KMS-11 (cell line): ENCODE data around the gene TRIM33.

Experiments
- H2AFZ ChIP-seq: fragments of 200-600 bp; sonication (generic); 2 replicates; pipeline ENCODE4 v1.6.1; 2016; ENCODE audit warnings: antibody characterized with exemption, mixed run types, low read depth
- H3K27ac ChIP-seq: fragments of 200-600 bp; sonication (generic); 2 replicates; pipeline ENCODE4 v1.6.1; 2016; ENCODE audit warnings: mild to moderate bottlenecking, mixed run types
- H3K27me3 ChIP-seq: fragments of 200-600 bp; sonication (generic); 2 replicates; pipeline ENCODE4 v1.6.1; 2017; ENCODE audit warnings: mild to moderate bottlenecking, low read depth, mixed run types, moderate library complexity; ENCODE audit not compliant: insufficient read depth
- H3K36me3 ChIP-seq: fragments of 200-600 bp; sonication (generic); 2 replicates; pipeline ENCODE4 v1.6.1; 2017; ENCODE audit warnings: mild to moderate bottlenecking, mixed run types; ENCODE audit not compliant: insufficient read depth
- H3K4me1 ChIP-seq: fragments of 200-600 bp; sonication (generic); 2 replicates; pipeline ENCODE4 v1.6.1; 2016; ENCODE audit warnings: mild to moderate bottlenecking, low read depth, mixed run types; ENCODE audit not compliant: poor library complexity, severe bottlenecking
- H3K4me2 ChIP-seq: fragments of 200-600 bp; sonication (generic); 2 replicates; pipeline ENCODE4 v1.7.0; 2016; ENCODE audit warnings: mild to moderate bottlenecking, mixed run types
- H3K4me3 ChIP-seq: fragments of 200-600 bp; sonication (generic); IDR thresholded peaks from 2 replicates; pipeline ENCODE4 v1.6.1; 2017; ENCODE audit warnings: low read depth, low read length, mixed read lengths; ENCODE audit not compliant: insufficient read depth
- H3K79me2 ChIP-seq: fragments of 200-600 bp; sonication (generic); 2 replicates; pipeline ENCODE4 v1.6.1; 2016; ENCODE audit warnings: low read depth, mixed run types; ENCODE audit not compliant: insufficient read depth
- H3K9ac ChIP-seq: fragments of 200-600 bp; sonication (generic); 2 replicates; pipeline ENCODE4 v1.6.1; 2016; ENCODE audit warnings: mild to moderate bottlenecking, mixed run types
- H4K20me1 ChIP-seq: fragments of 200-600 bp; sonication (generic); 2 replicates; pipeline ENCODE4 v1.6.1; 2016; ENCODE audit warnings: mild to moderate bottlenecking, mixed run types; ENCODE audit not compliant: insufficient read depth
- TF ChIP-seq, protein P1 (sequence below): fragments of 200-600 bp; sonication (generic); conservative IDR thresholded peaks from 2 replicates; pipeline ENCODE4 v1.6.1; 2017; ENCODE audit warnings: low read depth, mild to moderate bottlenecking, antibody characterized with exemption, low read length, moderate library complexity, mixed read lengths

The TRIM33 gene

DNA sequence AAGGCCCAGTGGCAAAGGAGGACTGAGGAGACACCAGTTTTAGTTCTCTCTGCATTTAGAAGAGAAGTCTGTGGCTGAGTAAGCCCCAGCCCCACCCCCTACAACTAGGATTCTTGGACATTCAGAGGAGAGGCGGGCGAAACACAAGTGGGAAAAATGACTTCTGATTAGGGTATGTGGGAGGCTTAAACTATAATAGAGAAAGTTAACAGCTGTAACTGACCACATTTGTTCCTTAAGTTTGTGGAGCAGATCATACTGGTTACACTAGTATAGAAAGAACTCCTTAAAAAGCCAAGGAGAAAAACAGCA, 11.2 kb upstream of the TRIM33 start:
- Histone ChIP-seq H2AFZ (no peak overlapping the region), H3K4me2 (no peak overlapping the region)
- TF ChIP-seq, protein P1, sequence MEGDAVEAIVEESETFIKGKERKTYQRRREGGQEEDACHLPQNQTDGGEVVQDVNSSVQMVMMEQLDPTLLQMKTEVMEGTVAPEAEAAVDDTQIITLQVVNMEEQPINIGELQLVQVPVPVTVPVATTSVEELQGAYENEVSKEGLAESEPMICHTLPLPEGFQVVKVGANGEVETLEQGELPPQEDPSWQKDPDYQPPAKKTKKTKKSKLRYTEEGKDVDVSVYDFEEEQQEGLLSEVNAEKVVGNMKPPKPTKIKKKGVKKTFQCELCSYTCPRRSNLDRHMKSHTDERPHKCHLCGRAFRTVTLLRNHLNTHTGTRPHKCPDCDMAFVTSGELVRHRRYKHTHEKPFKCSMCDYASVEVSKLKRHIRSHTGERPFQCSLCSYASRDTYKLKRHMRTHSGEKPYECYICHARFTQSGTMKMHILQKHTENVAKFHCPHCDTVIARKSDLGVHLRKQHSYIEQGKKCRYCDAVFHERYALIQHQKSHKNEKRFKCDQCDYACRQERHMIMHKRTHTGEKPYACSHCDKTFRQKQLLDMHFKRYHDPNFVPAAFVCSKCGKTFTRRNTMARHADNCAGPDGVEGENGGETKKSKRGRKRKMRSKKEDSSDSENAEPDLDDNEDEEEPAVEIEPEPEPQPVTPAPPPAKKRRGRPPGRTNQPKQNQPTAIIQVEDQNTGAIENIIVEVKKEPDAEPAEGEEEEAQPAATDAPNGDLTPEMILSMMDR, result no peak

DNA sequence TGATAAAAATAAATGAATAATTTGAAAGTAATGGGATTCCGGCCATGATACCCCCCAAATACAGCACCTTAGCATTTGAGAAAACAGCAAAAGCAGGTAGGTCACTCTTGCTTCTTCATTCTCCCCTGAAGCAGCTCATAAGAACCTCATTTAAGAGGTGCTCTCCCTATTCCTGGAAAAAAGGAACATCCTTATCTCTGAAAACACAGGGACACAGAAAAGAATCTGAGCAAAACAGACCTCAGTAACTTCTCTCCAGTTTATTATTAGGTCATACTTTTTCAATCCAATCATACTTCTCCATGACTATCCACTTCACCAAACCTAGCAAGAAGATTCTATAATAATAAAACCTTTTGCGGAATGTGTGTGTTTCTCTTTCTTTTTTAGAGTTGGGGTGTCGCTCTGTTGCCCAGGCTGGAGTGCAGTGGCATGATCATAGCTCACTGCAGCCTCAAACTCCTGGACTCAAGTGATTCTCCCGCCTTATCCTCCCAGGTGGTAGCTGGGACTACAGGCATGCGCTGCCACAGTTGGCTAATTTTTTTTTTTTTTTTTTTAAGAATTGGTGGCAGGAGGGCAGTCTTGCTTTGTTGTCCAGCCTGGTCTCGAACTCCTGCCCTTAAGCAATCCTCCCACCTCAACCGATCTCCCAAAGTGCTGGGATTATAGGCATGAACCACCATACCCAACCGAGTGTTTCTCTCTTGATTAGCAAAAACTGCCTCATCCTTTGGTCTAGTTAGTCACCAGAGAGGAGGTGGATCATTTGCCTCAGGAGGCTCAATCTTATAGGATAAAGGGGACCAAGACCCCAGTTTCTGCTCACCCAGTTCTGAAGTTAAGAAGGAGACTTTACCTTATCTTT, 10.6 kb upstream of the TRIM33 start:
- no peak overlapping the region for H2AFZ ChIP-seq
- TF ChIP-seq, protein P1, result no peak

More for the DNA sequence above, 11.2 kb upstream of the TRIM33 start:
- Histone ChIP-seq H3K4me3 (no peak overlapping the region), H3K27ac (no peak overlapping the region), H3K9ac (no peak overlapping the region), H3K79me2 (no peaks in the 10 kb centered on the region), H4K20me1 (no peaks in the 10 kb centered on the region), H3K27me3 (no peaks in the 10 kb centered on the region), H3K4me1 (no peaks in the 10 kb centered on the region), H3K36me3 (no peaks in the 10 kb centered on the region)

DNA sequence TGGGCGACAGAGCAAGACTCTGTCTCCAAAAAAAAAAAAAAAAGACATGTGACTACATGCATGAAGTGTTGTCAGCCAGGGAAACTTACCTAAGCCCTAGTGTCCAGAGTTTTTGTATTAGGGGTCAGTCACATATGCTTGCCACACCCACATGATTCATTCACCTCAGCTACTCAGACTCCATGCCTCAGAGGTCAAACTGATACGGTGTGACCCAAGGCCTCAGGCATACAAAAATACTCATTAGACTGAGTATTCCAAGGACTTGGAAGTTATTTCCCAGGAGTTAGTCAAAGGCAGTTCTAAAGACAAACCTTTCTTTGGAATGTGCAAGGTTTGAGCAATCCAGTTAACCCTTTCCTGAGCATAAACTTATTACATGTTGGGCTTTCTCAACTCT, 6.3 kb upstream of the TRIM33 start:
- Histone ChIP-seq H3K4me1 (peaks cover 9% of the 10 kb centered on the region), H4K20me1 (no peaks in the 10 kb centered on the region), H3K9ac (no peak overlapping the region), H2AFZ (no peak overlapping the region), H3K4me3 (no peak overlapping the region), H3K27ac (no peak overlapping the region), H3K36me3 (no peaks in the 10 kb centered on the region), H3K79me2 (no peaks in the 10 kb centered on the region), H3K4me2 (no peak overlapping the region), H3K27me3 (no peaks in the 10 kb centered on the region)
- TF ChIP-seq, protein P1, result no peak

More for the DNA sequence above, 10.6 kb upstream of the TRIM33 start:
- Histone ChIP-seq H3K9ac (no peak overlapping the region), H3K4me3 (no peak overlapping the region), H3K4me2 (no peak overlapping the region), H3K79me2 (no peaks in the 10 kb centered on the region), H4K20me1 (no peaks in the 10 kb centered on the region), H3K4me1 (no peaks in the 10 kb centered on the region), H3K27me3 (no peaks in the 10 kb centered on the region), H3K36me3 (no peaks in the 10 kb centered on the region), H3K27ac (no peak overlapping the region)

DNA sequence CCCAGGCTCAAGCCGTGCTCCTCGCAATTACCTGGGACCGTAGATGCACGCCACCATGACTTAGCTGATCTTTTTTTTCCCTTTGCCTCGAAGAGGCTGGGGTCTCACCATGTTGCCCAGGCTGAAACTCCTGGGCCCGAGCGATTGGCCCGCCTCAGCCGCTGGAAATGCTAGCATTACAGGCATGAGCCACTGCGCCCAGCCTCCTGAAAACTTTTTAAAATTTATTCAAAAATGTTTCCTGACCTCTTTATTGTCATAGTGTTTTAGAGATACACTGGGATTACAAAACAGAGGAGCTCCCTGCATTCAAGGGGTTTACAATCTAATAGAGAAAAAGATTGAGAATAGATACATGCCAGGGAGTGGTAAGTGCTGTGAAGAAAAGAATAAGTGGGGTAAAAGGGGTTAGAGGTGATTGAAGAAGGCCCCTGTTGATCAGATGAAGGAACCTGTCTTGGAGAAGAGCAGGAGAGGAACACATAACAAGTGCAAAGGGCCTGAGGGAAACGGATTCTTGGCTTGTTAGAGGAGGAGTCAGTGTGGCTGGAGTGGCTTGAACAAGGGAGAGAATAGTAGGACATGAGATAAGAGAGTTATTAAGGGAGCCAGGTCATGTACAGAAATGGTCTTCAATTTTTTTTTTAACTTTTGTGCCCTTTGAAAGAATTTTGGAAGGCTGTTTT, 1.7 kb upstream of the TRIM33 start:
- Histone ChIP-seq H3K4me2 (peak overlapping the region; percentile 64), H2AFZ (peak overlapping the region; percentile 81; the same call in 1 of the 2 replicates), H3K4me3 (no peak overlapping the region)

More for the DNA sequence above, 1.7 kb upstream of the TRIM33 start:
- Histone ChIP-seq H3K4me1 (peaks cover 30% of the 10 kb centered on the region), H4K20me1 (0 out of 2 replicates have a peak, but pooled peaks cover 13% of the 10 kb centered on the region), H3K9ac (peak overlapping the region; percentile 80; the same call in 1 of the 2 replicates), H3K27me3 (no peaks in the 10 kb centered on the region), H3K79me2 (peaks cover 29% of the 10 kb centered on the region), H3K27ac (peak overlapping the region; percentile 88; the same call in 1 of the 2 replicates), H3K36me3 (no peaks in the 10 kb centered on the region)
- TF ChIP-seq, protein P1, result no peak
